Peyer's patch (tissue), 4 donors: ENCODE measurements around the gene OMA1.

Source experiments
- POLR2A ChIP-seq, 2 donors: fragments of 450-650 bp; IDR thresholded peaks; one replicate each; pipeline ENCODE4 v1.5.1; 2017; ENCODE audit warnings: antibody characterized with exemption in 2 of 2, mild to moderate bottlenecking in 2 of 2, moderate library complexity in 2 of 2
- TF ChIP-seq, protein P1 (sequence below), 6 experiments: fragments of 450-650 bp in 4 of 6; fragments of 200-600 bp in 2 of 6; sonication (generic) in 1 of 6; IDR thresholded peaks; one replicate each; pipeline ENCODE4 v1.5.1; 2017 to 2019; ENCODE audit warnings: antibody characterized with exemption in 6 of 6, mild to moderate bottlenecking in 3 of 6, moderate library complexity in 1 of 6

GRCh38 chr1:58434181-58434580 is 112.3 kb downstream of the OMA1 start:
- TF ChIP-seq, protein P1, sequence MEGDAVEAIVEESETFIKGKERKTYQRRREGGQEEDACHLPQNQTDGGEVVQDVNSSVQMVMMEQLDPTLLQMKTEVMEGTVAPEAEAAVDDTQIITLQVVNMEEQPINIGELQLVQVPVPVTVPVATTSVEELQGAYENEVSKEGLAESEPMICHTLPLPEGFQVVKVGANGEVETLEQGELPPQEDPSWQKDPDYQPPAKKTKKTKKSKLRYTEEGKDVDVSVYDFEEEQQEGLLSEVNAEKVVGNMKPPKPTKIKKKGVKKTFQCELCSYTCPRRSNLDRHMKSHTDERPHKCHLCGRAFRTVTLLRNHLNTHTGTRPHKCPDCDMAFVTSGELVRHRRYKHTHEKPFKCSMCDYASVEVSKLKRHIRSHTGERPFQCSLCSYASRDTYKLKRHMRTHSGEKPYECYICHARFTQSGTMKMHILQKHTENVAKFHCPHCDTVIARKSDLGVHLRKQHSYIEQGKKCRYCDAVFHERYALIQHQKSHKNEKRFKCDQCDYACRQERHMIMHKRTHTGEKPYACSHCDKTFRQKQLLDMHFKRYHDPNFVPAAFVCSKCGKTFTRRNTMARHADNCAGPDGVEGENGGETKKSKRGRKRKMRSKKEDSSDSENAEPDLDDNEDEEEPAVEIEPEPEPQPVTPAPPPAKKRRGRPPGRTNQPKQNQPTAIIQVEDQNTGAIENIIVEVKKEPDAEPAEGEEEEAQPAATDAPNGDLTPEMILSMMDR (IDR thresholded peaks at IDR 0.05), result no peak
- no peak for TF ChIP-seq POLR2A (IDR thresholded peaks at IDR 0.05)
